ENCODE results near the gene RAI1. TPM values are rescaled to one million over a fixed set of nuclear protein-coding genes. Genes with fewer than 3 reads are reported as not detected.

Gene RAI1
- total and polyA plus RNA-seq, 2 of the 8 experiments (the other 6 are each of a cell fraction or from before 2014, with no cell fraction given), result 0.39 to 1.2 TPM

DNA sequence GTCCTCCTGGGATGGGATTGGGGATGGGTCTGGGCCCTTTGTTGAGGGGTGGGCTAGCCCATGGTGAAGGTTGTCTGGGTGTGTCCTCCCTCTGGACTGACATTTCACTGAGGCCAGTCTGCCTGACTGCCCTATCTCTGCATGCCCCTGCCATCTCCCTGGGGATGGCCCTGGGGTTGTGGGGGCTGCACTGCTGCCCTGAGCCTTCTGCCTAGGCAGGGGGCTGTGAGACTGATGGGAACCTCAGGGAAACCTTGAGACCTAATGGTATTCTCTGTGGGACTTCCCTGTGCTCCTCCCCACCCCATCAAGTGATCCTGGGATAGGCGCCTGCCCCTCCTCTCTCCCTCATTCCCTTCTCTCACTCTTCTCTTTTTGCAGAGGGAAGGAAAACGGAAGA lies 19.9 kb downstream of the RAI1 start (continued):
- TF ChIP-seq KDM5A (IDR thresholded peaks at IDR 0.05; ENCODE audit: low read length) (no peak), MAFK (IDR thresholded peaks at IDR 0.05; ENCODE audit: low read depth, low read length) (no peak), EGR1 (IDR thresholded peaks at IDR 0.05; ENCODE audit: borderline replicate concordance, low read depth, low read length) (no peak), SIX5 (IDR thresholded peaks at IDR 0.05; ENCODE audit: low read depth, low read length) (no peak), SAP30 (IDR thresholded peaks at IDR 0.05; ENCODE audit: insufficient read depth, insufficient replicate concordance, low read length) (no peak), BRCA1 (IDR thresholded peaks at IDR 0.05; ENCODE audit: low read depth, low read length) (no peak)

All from H1 (cell line).